ENCODE measurements around the gene HTRA2.
A peak's percentile ranks its signal among the peaks of the same experiment; 100 is the strongest.

HTRA2 gene

GRCh38 chr2:74501335-74502071 is 28.2 kb upstream of the HTRA2 start:
- no peak for DNase-seq

GRCh38 chr2:74502147-74502719 is 27.5 kb upstream of the HTRA2 start:
- DNase-seq = no peak

- no peak for DNase-seq
Observed at GRCh38 chr2:74502720-74503505, 26.8 kb upstream of the HTRA2 start.

- no peak for DNase-seq
Observed at GRCh38 chr2:74503506-74504475, 25.9 kb upstream of the HTRA2 start.

- no peak for DNase-seq
Observed at GRCh38 chr2:74504591-74504990, 25.1 kb upstream of the HTRA2 start.

GRCh38 chr2:74505448-74506246 is 24.1 kb upstream of the HTRA2 start:
- no peak for DNase-seq

GRCh38 chr2:74507145-74507925 is 22.4 kb upstream of the HTRA2 start, which contains the start of gene PCGF1:
Gene PCGF1 (minus strand): TSS chr2:74507695. CDS start chr2:74507668, 27 bp downstream.
- peak; percentile 99 for DNase-seq

GRCh38 chr2:74507926-74508520 is 21.7 kb upstream of the HTRA2 start:
- DNase-seq = peak; percentile 47

GRCh38 chr2:74510272-74510671 is 19.5 kb upstream of the HTRA2 start:
- DNase-seq = no peak

GRCh38 chr2:74511104-74511989 is 18.4 kb upstream of the HTRA2 start:
- DNase-seq = no peak

GRCh38 chr2:74512744-74513604 is 16.8 kb upstream of the HTRA2 start:
- no peak for DNase-seq

- no peak for DNase-seq
Observed at GRCh38 chr2:74513605-74514367, 15.9 kb upstream of the HTRA2 start.

GRCh38 chr2:74514368-74515270 is 15.1 kb upstream of the HTRA2 start, which contains the start of gene TLX2:
Gene TLX2 (plus strand): TSS chr2:74514450. CDS start chr2:74514807, 357 bp downstream.
- no peak for DNase-seq

GRCh38 chr2:74515271-74515980 is 14.3 kb upstream of the HTRA2 start:
- DNase-seq = no peak

- DNase-seq = no peak
Observed at GRCh38 chr2:74515981-74516633, 13.6 kb upstream of the HTRA2 start.
